ENCODE results near the gene PDZRN3.

The PDZRN3 gene

DNA sequence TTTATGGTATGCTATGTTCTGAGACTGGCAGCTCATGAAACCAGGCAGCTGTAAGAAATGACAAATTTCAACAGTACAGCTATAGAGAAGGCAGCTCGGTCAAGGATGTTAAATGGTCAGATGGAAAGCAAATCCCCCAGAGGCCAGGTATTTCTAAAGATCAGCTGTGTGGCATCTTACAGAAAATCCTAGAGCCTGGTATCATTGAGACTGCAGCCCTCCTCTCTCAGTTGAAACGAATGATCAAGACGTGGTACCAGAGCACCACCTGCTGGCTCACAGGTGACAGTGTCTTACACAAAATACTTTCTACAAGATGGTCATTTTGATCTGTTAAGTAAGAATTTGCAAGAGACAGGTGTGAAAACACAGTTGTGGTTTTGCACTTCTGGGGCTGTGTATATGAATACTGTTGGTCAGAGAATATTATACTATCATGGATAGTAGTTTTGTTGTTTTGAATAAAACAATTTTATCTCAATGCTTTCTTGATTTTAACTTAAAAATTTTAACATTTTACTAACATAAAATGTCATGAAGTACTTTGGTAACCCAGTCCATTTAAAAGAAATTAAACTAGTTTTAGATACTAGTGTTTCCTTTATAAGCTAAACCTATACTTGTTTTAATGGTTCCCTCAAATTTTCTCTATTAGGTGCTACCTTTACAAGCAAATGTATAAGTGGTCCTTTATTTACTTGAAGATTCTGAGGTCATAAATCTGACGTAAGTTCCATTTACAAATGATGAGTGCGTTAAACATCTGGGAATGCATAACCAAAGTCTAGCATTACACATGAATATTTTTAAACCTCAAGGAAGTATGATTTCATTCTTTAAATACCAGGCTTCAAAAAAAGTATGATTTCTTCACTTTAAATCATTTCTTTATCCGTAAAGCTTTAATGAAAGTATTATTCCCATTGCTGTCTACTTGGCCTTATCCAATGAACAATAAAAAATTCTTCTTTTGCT lies 121.8 kb downstream of the PDZRN3 start:
- H3K27ac ChIP-seq: peak overlapping the region; percentile 75
- peak; percentile 94 for TF ChIP-seq CTCF (conservative IDR thresholded peaks at IDR 0.05)

DNA sequence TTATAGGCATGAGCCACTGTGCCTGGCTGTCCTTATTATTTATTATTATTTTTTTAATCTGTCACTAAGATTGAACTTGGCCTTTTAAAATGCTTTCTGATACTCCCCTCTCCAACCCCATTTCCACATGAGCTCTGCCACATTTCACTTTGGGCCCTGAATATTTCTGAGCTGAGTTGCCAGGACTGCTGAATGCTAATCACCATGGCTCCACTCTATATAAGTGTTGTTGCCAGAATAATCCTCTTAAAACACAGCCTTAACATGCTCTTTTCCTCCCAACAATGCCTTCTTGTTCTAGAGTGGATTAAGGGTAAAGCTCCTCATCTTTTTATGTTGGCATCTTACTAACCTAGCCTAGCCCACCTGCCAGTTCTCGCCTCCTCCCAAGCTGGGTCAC lies 124.4 kb downstream of the PDZRN3 start:
- no peak overlapping the region for H3K27ac ChIP-seq
- TF ChIP-seq CTCF (conservative IDR thresholded peaks at IDR 0.05): no peak

DNA sequence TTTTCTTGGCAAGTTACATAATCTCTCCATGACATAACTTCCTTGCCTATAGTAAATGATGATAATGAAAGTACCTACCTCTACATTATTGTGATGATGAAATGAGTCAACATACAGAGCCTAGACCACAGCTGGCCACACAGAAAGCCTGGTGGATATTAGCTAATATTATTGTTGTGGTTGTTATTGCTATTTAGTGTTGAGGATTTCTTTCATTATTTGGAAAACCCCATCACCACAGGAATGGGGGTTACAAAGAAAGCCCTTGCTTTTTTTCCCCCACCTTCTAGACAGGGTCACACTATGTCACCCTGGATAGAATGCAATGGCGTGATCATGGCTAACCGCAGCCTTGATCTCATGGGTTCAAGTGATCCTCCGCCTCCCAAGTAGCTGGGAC lies 125.0 kb downstream of the PDZRN3 start:
- H3K27ac ChIP-seq: no peak overlapping the region
- no peak for TF ChIP-seq CTCF (conservative IDR thresholded peaks at IDR 0.05)

- no peak overlapping the region for H3K27ac ChIP-seq
- TF ChIP-seq CTCF (conservative IDR thresholded peaks at IDR 0.05): no peak
Measured at GRCh38 chr3:73498764-73499622, 125.7 kb downstream of the PDZRN3 start.

DNA sequence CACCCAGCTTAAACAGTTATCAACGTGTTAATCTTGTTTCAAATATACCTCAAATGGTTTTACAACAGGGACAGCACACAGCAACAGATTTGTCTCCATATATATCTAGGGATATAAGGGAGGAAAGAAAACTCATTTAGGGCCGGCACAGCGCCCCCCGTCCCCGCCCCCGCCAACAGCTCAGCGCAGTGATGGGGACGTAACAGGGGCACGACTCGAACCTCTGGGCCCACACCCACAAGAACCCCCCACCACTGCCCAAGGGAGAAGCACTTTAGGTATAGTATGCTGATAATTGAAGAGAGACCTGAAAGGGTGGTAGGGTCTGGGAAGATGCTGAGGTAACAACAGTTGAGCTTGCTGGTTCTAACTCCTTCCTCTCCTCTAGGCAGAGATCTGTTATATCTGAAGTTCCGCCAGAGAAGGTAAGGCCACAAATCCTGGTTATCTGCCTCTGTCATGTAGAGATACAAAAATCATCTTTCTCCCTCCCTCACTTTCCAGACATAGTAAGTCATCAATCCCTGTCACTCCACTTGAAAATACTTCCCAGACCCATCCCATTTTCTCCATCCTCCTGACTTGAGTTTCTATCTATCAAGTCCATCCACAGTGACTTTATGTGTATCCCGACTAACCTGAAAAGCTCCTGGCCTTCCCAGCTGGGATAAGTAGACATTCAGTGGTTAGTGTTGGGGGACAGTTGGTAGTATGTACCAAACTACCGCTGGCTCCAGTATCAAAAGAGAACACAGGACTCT lies 126.9 kb downstream of the PDZRN3 start:
- H3K27ac ChIP-seq: no peak overlapping the region
- TF ChIP-seq CTCF (conservative IDR thresholded peaks at IDR 0.05): no peak

- no peak for TF ChIP-seq CTCF (conservative IDR thresholded peaks at IDR 0.05)
- H3K27ac ChIP-seq: no peak overlapping the region
Measured at GRCh38 chr3:73493543-73494308, 131.0 kb downstream of the PDZRN3 start.

Data from VCaP (cell line).